GM19397 (cell line): ENCODE data around the gene PLA2G12B.
"Not testable (repeated sequence)": the region's sequence is repeated elsewhere in the genome, so short reads cannot be mapped to it uniquely, and the experiment has no call there.

Experiments used
- ATAC-seq: cut with Tn5 transposase; IDR thresholded peaks from one replicate; pipeline ENCODE4 v1.9.1; 2021; ENCODE audit warnings: mild to moderate bottlenecking, moderate library complexity; ENCODE audit not compliant: unreplicated experiment

Gene PLA2G12B

GRCh38 chr10:72943498-72944234, 10.9 kb downstream of the PLA2G12B start:
- ATAC-seq = no peak

GRCh38 chr10:72935361-72935760, 19.2 kb downstream of the PLA2G12B start:
- no peak for ATAC-seq

GRCh38 chr10:72932259-72933015, 22.2 kb downstream of the PLA2G12B start:
- ATAC-seq = no peak

- ATAC-seq = no peak
Observed at GRCh38 chr10:72930276-72930675, 24.3 kb downstream of the PLA2G12B start.

- no peak for ATAC-seq
Observed at GRCh38 chr10:72928798-72929197, 25.8 kb downstream of the PLA2G12B start.

- ATAC-seq = no peak
Observed at GRCh38 chr10:72927485-72927884, 27.1 kb downstream of the PLA2G12B start.

GRCh38 chr10:72925951-72926465, 28.6 kb downstream of the PLA2G12B start:
- ATAC-seq = no peak

GRCh38 chr10:72924351-72924750, 30.3 kb downstream of the PLA2G12B start:
- no peak for ATAC-seq

- ATAC-seq = not testable (repeated sequence)
Observed at GRCh38 chr10:72921147-72921683, 33.4 kb downstream of the PLA2G12B start.

- ATAC-seq = no peak
Observed at GRCh38 chr10:72918352-72918751, 36.3 kb downstream of the PLA2G12B start.

GRCh38 chr10:72917803-72918332, 36.7 kb downstream of the PLA2G12B start:
- ATAC-seq = not testable (repeated sequence)

- ATAC-seq = not testable (repeated sequence)
Observed at GRCh38 chr10:72917201-72917600, 37.4 kb downstream of the PLA2G12B start.

- ATAC-seq = no peak
Observed at GRCh38 chr10:72913287-72913686, 41.3 kb downstream of the PLA2G12B start.

- no peak for ATAC-seq
Observed at GRCh38 chr10:72912736-72913135, 41.9 kb downstream of the PLA2G12B start.

GRCh38 chr10:72911758-72912157, 42.8 kb downstream of the PLA2G12B start:
- ATAC-seq = no peak

- ATAC-seq = no peak
Observed at GRCh38 chr10:72910705-72911104, 43.9 kb downstream of the PLA2G12B start.

GRCh38 chr10:72906446-72906845, 48.2 kb downstream of the PLA2G12B start:
- ATAC-seq = no peak

GRCh38 chr10:72904806-72905205, 49.8 kb downstream of the PLA2G12B start:
- no peak for ATAC-seq

GRCh38 chr10:72903941-72904446, 50.6 kb downstream of the PLA2G12B start:
- not testable (repeated sequence) for ATAC-seq

GRCh38 chr10:72899545-72899944, 55.1 kb downstream of the PLA2G12B start:
- no peak for ATAC-seq

- ATAC-seq = no peak
Observed at GRCh38 chr10:72898616-72899015, 56.0 kb downstream of the PLA2G12B start.
